Measurements from ENCODE around the gene METTL26. TPM values are rescaled to one million over a fixed set of nuclear protein-coding genes. Genes with fewer than 3 reads are reported as not detected.

Gene METTL26
- polyA plus RNA-seq, 3 donors, result 57.1 to 80.9 (median 70.4) TPM

GRCh38 chr16:621526-622105 is 14.5 kb downstream of the METTL26 start:
- Histone ChIP-seq H2AFZ (ENCODE audit: insufficient read depth, low read depth, low read length, poor library complexity, severe bottlenecking) (no peak overlapping the region), H3K4me1 (ENCODE audit: control insufficient read depth in 1 of 2, insufficient read depth in 2 of 2, low read length in 2 of 2) (no peaks in the 10 kb centered on the region), H3K27ac (ENCODE audit: low read depth in 1 of 2, low read length in 2 of 2) (no peak overlapping the region), H3K79me2 (ENCODE audit: insufficient read depth, low read length) (peaks cover 50% of the 10 kb centered on the region), H3K36me3 (replicated peaks in 1 of 2; ENCODE audit: control insufficient read depth in 1 of 2, insufficient read depth in 2 of 2, low read length in 2 of 2) (peaks cover 41 to 61% of the 10 kb centered on the region in 2 donors), H3K27me3 (ENCODE audit: control insufficient read depth in 2 of 2, insufficient read depth in 2 of 2, low read length in 2 of 2) (no peaks in the 10 kb centered on the region), H3K9me3 (replicated peaks in 1 of 2; ENCODE audit: control insufficient read depth in 1 of 2, insufficient read depth in 1 of 2, low read length in 2 of 2) (no peaks in the 10 kb centered on the region), H3K9ac (ENCODE audit: insufficient read depth, low read length, poor library complexity, severe bottlenecking) (no peak overlapping the region), H3K4me3 (replicated peaks in 1 of 3; ENCODE audit: low read depth in 2 of 3, low read length in 3 of 3) (no peak overlapping the region), H3K4me2 (replicated peaks; ENCODE audit: extremely low read depth, low read length, poor library complexity, severe bottlenecking) (no peak overlapping the region), H4K20me1 (ENCODE audit: insufficient read depth, low read length) (peaks cover 87% of the 10 kb centered on the region)
- H3K4me3 Mint-ChIP-seq, result no peak overlapping the region
- peak overlapping the region in 2 of 7 donors; percentile 20 to 69 for H3K27ac Mint-ChIP-seq
- 96% methylated on average over 21 of the region's 21 CpGs for WGBS (ENCODE audit: insufficient coverage)
- peaks cover 22 to 76% of the 10 kb centered on the region in 2 donors for H3K36me3 Mint-ChIP-seq
- H3K27me3 Mint-ChIP-seq (ENCODE audit: low read depth in 3 of 3), result peaks cover 0 to 1% (median 0%) of the 10 kb centered on the region in 3 donors
- no peaks in the 10 kb centered on the region for H3K4me1 Mint-ChIP-seq
- TF ChIP-seq CTCF (IDR thresholded peaks at IDR 0.05), result no peak
- H3K9me3 Mint-ChIP-seq, result peaks cover 0 to 3% (median 0%) of the 10 kb centered on the region in 7 donors
- intact Hi-C loops (cut with micrococcal nuclease), result no loop called here
- no peak for DNase-seq

GRCh38 chr16:620700-621525 is 15.2 kb downstream of the METTL26 start:
- no peak for TF ChIP-seq CTCF (IDR thresholded peaks at IDR 0.05)
- H3K9me3 ChIP-seq (replicated peaks in 1 of 2; ENCODE audit: control insufficient read depth in 1 of 2, insufficient read depth in 1 of 2, low read length in 2 of 2), result no peaks in the 10 kb centered on the region
- Mint-ChIP-seq H3K27ac (no peak overlapping the region), H3K9me3 (peaks cover 0 to 3% (median 0%) of the 10 kb centered on the region in 7 donors), H3K36me3 (peaks cover 16 to 73% of the 10 kb centered on the region in 2 donors), H3K4me1 (no peaks in the 10 kb centered on the region), H3K27me3 (ENCODE audit: low read depth in 3 of 3) (peaks cover 0 to 1% (median 0%) of the 10 kb centered on the region in 3 donors), H3K4me3 (no peak overlapping the region)
- no peak overlapping the region for H3K4me3 ChIP-seq (replicated peaks in 1 of 3; ENCODE audit: low read depth in 2 of 3, low read length in 3 of 3)
- no peaks in the 10 kb centered on the region for H3K27me3 ChIP-seq (ENCODE audit: control insufficient read depth in 2 of 2, insufficient read depth in 2 of 2, low read length in 2 of 2)
- no peak overlapping the region for H3K4me2 ChIP-seq (replicated peaks; ENCODE audit: extremely low read depth, low read length, poor library complexity, severe bottlenecking)
- peaks cover 38 to 54% of the 10 kb centered on the region in 2 donors for H3K36me3 ChIP-seq (replicated peaks in 1 of 2; ENCODE audit: control insufficient read depth in 1 of 2, insufficient read depth in 2 of 2, low read length in 2 of 2)
- H2AFZ ChIP-seq (ENCODE audit: insufficient read depth, low read depth, low read length, poor library complexity, severe bottlenecking), result no peak overlapping the region
- no peak for DNase-seq
- H3K79me2 ChIP-seq (ENCODE audit: insufficient read depth, low read length), result peaks cover 50% of the 10 kb centered on the region
- 93% methylated on average over 27 of the region's 41 CpGs for WGBS (ENCODE audit: insufficient coverage)
- intact Hi-C loops (cut with micrococcal nuclease), result no loop called here
- H3K9ac ChIP-seq (ENCODE audit: insufficient read depth, low read length, poor library complexity, severe bottlenecking), result no peak overlapping the region
- H3K27ac ChIP-seq (ENCODE audit: low read depth in 1 of 2, low read length in 2 of 2), result no peak overlapping the region
- no peaks in the 10 kb centered on the region for H3K4me1 ChIP-seq (ENCODE audit: control insufficient read depth in 1 of 2, insufficient read depth in 2 of 2, low read length in 2 of 2)
- peaks cover 92% of the 10 kb centered on the region for H4K20me1 ChIP-seq (ENCODE audit: insufficient read depth, low read length)

Data from CD14-positive monocyte (primary cell).